ENCODE results near the gene AMER2.

Gene AMER2

GRCh38 chr13:25151626-25152195 is 20.4 kb downstream of the AMER2 start:
- DNase-seq (ENCODE audit: low read depth in 2 of 2) = no peak

- DNase-seq (ENCODE audit: low read depth in 2 of 2) = no peak
These were observed 22.4 kb downstream of the AMER2 start for GRCh38 chr13:25149711-25150110.

- DNase-seq (ENCODE audit: low read depth in 2 of 2) = no peak
These were observed 23.7 kb downstream of the AMER2 start for GRCh38 chr13:25148402-25148771.

GRCh38 chr13:25147638-25148401 is 24.3 kb downstream of the AMER2 start:
- DNase-seq (ENCODE audit: low read depth in 2 of 2) = no peak

- DNase-seq (ENCODE audit: low read depth in 2 of 2) = no peak
These were observed 28.4 kb downstream of the AMER2 start for GRCh38 chr13:25143706-25144105.

GRCh38 chr13:25141042-25141441 is 31.0 kb downstream of the AMER2 start:
- DNase-seq (ENCODE audit: low read depth in 2 of 2) = no peak

GRCh38 chr13:25137788-25138115 is 34.3 kb downstream of the AMER2 start:
- no peak for DNase-seq (ENCODE audit: low read depth in 2 of 2)

GRCh38 chr13:25136880-25137787 is 35.0 kb downstream of the AMER2 start:
- DNase-seq (ENCODE audit: low read depth in 2 of 2) = no peak

GRCh38 chr13:25135896-25136295 is 36.2 kb downstream of the AMER2 start:
- DNase-seq (ENCODE audit: low read depth in 2 of 2) = no peak

- no peak for DNase-seq (ENCODE audit: low read depth in 2 of 2)
These were observed 39.2 kb downstream of the AMER2 start for GRCh38 chr13:25132751-25133390.

- no peak for DNase-seq (ENCODE audit: low read depth in 2 of 2)
These were observed 40.1 kb downstream of the AMER2 start for GRCh38 chr13:25131881-25132420.

- no peak for DNase-seq (ENCODE audit: low read depth in 2 of 2)
These were observed 41.1 kb downstream of the AMER2 start for GRCh38 chr13:25130944-25131343.

GRCh38 chr13:25118378-25118905 is 53.6 kb downstream of the AMER2 start:
- DNase-seq (ENCODE audit: low read depth in 2 of 2) = no peak

GRCh38 chr13:25117312-25117711 is 54.8 kb downstream of the AMER2 start:
- DNase-seq (ENCODE audit: low read depth in 2 of 2) = no peak

- no peak for DNase-seq (ENCODE audit: low read depth in 2 of 2)
These were observed 56.0 kb downstream of the AMER2 start for GRCh38 chr13:25116044-25116443.

- peak in 1 of 2 donors; percentile 30 for DNase-seq (ENCODE audit: low read depth in 2 of 2)
These were observed 57.9 kb downstream of the AMER2 start for GRCh38 chr13:25114220-25114619.

GRCh38 chr13:25112695-25113255 is 59.3 kb downstream of the AMER2 start:
- DNase-seq (ENCODE audit: low read depth in 2 of 2) = no peak
